ENCODE measurements around the gene TSEN15. TPM values are rescaled to one million over a fixed set of nuclear protein-coding genes. Genes with fewer than 3 reads are reported as not detected.

The TSEN15 gene
- total RNA-seq, 3 donors from 2014 or later (not counting 1 experiment from before 2014, with no cell fraction given), result 29.5 to 52.9 (median 34.3) TPM

GRCh38 chr1:184110272-184111204 is 59.0 kb downstream of the TSEN15 start:
- peaks cover 0 to 10% of the 10 kb centered on the region in 2 donors for H3K9me3 Mint-ChIP-seq
- 41% methylated on average over 11 of the region's 11 CpGs for WGBS (ENCODE audit: insufficient coverage)
- peak overlapping the region; percentile 27 for H3K27ac ChIP-seq (ENCODE audit: low read length)
- H3K36me3 ChIP-seq (ENCODE audit: control insufficient read depth, insufficient read depth, low read length), result no peaks in the 10 kb centered on the region
- DNase-seq (peak in 1 of 2 donors; percentile 44), ATAC-seq (peak; percentile 75 to 80 (median 77))
- H3K27ac Mint-ChIP-seq, result peak overlapping the region; percentile 72 to 84
- peaks cover 12 to 18% of the 10 kb centered on the region in 2 donors for H3K4me1 Mint-ChIP-seq
- H3K4me1 ChIP-seq (ENCODE audit: control insufficient read depth, insufficient read depth, low read length), result peaks cover 10% of the 10 kb centered on the region
- H3K27me3 Mint-ChIP-seq (ENCODE audit: low read depth in 2 of 2), result no peaks in the 10 kb centered on the region
- no peak for TF ChIP-seq CTCF (IDR thresholded peaks at IDR 0.05)
- H3K36me3 Mint-ChIP-seq, result peaks cover 24% of the 10 kb centered on the region
- intact Hi-C loops (cut with micrococcal nuclease), result no loop called here
- H3K27me3 ChIP-seq (ENCODE audit: control insufficient read depth, insufficient read depth, low read length), result no peaks in the 10 kb centered on the region
- no peaks in the 10 kb centered on the region for H3K9me3 ChIP-seq (ENCODE audit: control insufficient read depth, insufficient read depth, low read length)
- no peak overlapping the region for H3K4me3 ChIP-seq (ENCODE audit: low read length)
- H3K4me3 Mint-ChIP-seq, result no peak overlapping the region

GRCh38 chr1:184112176-184112948 is 60.8 kb downstream of the TSEN15 start:
- Mint-ChIP-seq H3K4me1 (peaks cover 12 to 18% of the 10 kb centered on the region in 2 donors), H3K27ac (no peak overlapping the region), H3K9me3 (no peaks in the 10 kb centered on the region), H3K4me3 (no peak overlapping the region), H3K27me3 (ENCODE audit: low read depth in 2 of 2) (no peaks in the 10 kb centered on the region), H3K36me3 (peaks cover 6% of the 10 kb centered on the region)
- no peak for DNase-seq
- Histone ChIP-seq H3K4me1 (ENCODE audit: control insufficient read depth, insufficient read depth, low read length) (peaks cover 10% of the 10 kb centered on the region), H3K9me3 (ENCODE audit: control insufficient read depth, insufficient read depth, low read length) (no peaks in the 10 kb centered on the region), H3K27me3 (ENCODE audit: control insufficient read depth, insufficient read depth, low read length) (no peaks in the 10 kb centered on the region), H3K36me3 (ENCODE audit: control insufficient read depth, insufficient read depth, low read length) (no peaks in the 10 kb centered on the region), H3K27ac (ENCODE audit: low read length) (no peak overlapping the region), H3K4me3 (ENCODE audit: low read length) (no peak overlapping the region)
- no peak for TF ChIP-seq CTCF (IDR thresholded peaks at IDR 0.05)
- ATAC-seq, result no peak
- 75% methylated on average over 2 of the region's 2 CpGs for WGBS (ENCODE audit: insufficient coverage)
- intact Hi-C loops (cut with micrococcal nuclease), result no loop called here

GRCh38 chr1:184113251-184113650 is 61.7 kb downstream of the TSEN15 start:
- H3K4me1 Mint-ChIP-seq, result peaks cover 12 to 18% of the 10 kb centered on the region in 2 donors
- H3K4me3 Mint-ChIP-seq, result no peak overlapping the region
- H3K27me3 ChIP-seq (ENCODE audit: control insufficient read depth, insufficient read depth, low read length), result no peaks in the 10 kb centered on the region
- DNase-seq (no peak), ATAC-seq (no peak)
- H3K27ac Mint-ChIP-seq, result no peak overlapping the region
- H3K27me3 Mint-ChIP-seq (ENCODE audit: low read depth in 2 of 2), result no peaks in the 10 kb centered on the region
- H3K27ac ChIP-seq (ENCODE audit: low read length), result no peak overlapping the region
- H3K4me1 ChIP-seq (ENCODE audit: control insufficient read depth, insufficient read depth, low read length), result peaks cover 10% of the 10 kb centered on the region
- no peaks in the 10 kb centered on the region for H3K9me3 Mint-ChIP-seq
- H3K9me3 ChIP-seq (ENCODE audit: control insufficient read depth, insufficient read depth, low read length), result no peaks in the 10 kb centered on the region
- intact Hi-C loops (cut with micrococcal nuclease), result no loop called here
- no peak for TF ChIP-seq CTCF (IDR thresholded peaks at IDR 0.05)
- H3K36me3 Mint-ChIP-seq, result no peaks in the 10 kb centered on the region
- no peak overlapping the region for H3K4me3 ChIP-seq (ENCODE audit: low read length)
- H3K36me3 ChIP-seq (ENCODE audit: control insufficient read depth, insufficient read depth, low read length), result no peaks in the 10 kb centered on the region
- WGBS (ENCODE audit: insufficient coverage), result no CpG with 5 or more reads among the region's 1 CpG
